Skeletal muscle tissue (tissue), 4 donors: ENCODE data around the gene NBL1. TPM values are rescaled to one million over a fixed set of nuclear protein-coding genes. Genes with fewer than 3 reads are reported as not detected.

ENCODE experiments used
- H3K27ac ChIP-seq: one replicate; pipeline ENCODE4 v1.7.0; 2013; ENCODE audit warnings: mild to moderate bottlenecking, low read depth, low read length, inconsistent platforms
- H3K27me3 ChIP-seq, 3 donors: one replicate each; pipeline ENCODE4 v1.7.0; 2013; ENCODE audit warnings: low read length in 3 of 3; ENCODE audit not compliant: control insufficient read depth in 3 of 3, insufficient read depth in 3 of 3
- H3K36me3 ChIP-seq, 3 donors: one replicate each; pipeline ENCODE4 v1.7.0; 2013; ENCODE audit warnings: low read length in 3 of 3; ENCODE audit not compliant: control insufficient read depth in 3 of 3, insufficient read depth in 3 of 3
- H3K4me1 ChIP-seq, 3 donors: one replicate each; pipeline ENCODE4 v1.7.0; 2013; ENCODE audit warnings: low read length in 3 of 3, mild to moderate bottlenecking in 3 of 3; ENCODE audit not compliant: control insufficient read depth in 3 of 3, insufficient read depth in 3 of 3
- H3K4me3 ChIP-seq, 3 donors: one replicate each; pipeline ENCODE4 v1.7.0; 2013; ENCODE audit warnings: low read length in 3 of 3
- H3K9ac ChIP-seq, 3 donors: one replicate each; pipeline ENCODE4 v1.7.0; 2013; ENCODE audit warnings: low read length in 3 of 3, mild to moderate bottlenecking in 3 of 3, moderate library complexity in 2 of 3, low read depth in 1 of 3
- H3K9me3 ChIP-seq, 3 donors: one replicate each; pipeline ENCODE4 v1.7.0; 2013; ENCODE audit warnings: low read length in 3 of 3; ENCODE audit not compliant: control insufficient read depth in 3 of 3
- total RNA-seq: library from RNA; depleted of rRNA; stranded (reverse); fragments of >200 nt; gene quantifications from one replicate; pipeline ENCODE4 v1.2.3, GENCODE V29; 2014
- donor health status: Osteomylitis.

Gene NBL1, protein sequence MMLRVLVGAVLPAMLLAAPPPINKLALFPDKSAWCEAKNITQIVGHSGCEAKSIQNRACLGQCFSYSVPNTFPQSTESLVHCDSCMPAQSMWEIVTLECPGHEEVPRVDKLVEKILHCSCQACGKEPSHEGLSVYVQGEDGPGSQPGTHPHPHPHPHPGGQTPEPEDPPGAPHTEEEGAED
- 23.5 TPM for total RNA-seq

DNA sequence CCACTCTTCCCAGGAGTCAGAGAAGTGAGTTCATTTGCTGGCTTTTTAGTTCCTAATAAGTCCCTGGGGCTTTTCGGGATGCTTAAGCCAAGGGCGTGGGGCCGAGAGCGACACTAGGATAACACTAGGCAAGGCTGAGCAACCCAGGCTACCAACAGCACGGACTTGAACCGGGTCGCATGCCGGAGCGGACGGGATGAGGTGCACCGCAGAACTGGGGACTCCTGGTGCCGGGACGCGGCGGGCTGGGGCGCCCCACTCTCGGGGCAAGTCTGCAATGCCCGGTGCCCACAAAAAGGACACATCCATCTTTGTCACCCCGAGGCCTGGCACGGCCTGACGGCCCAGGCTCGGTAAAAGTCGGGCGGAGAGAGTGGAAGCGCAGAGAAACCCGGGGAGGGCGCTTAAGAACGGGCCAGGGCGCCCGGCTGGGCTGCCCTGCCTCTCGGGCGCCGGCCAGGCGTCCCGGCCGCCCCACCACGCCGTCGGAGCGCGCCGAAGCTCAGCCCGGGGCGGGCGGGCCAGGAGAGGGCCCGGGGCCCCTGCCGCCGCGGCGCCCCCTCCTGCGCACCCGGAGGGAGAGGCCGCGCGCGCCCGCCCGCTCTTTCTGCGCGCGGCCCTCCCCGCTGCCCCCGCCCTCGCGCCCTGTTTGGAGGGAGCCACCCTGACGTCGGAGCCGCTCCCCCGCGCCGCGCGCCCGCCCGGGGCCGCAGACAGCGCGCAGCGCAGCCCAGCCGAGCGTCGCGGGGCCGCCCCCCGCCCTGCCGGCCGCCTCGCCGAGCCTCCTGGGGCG lies at the start of gene NBL1:
Gene NBL1, plus strand, starts transcription at position 710 of the 793 bp plus-strand sequence. CDS start 10,720 bp downstream, outside the sequence.
- Histone ChIP-seq H3K36me3 (no peaks in the 10 kb centered on the region), H3K9me3 (no peaks in the 10 kb centered on the region), H3K27me3 (peaks cover 15 to 27% (median 18%) of the 10 kb centered on the region in 3 donors), H3K27ac (peak within 1 kb of the TSS; percentile 87), H3K4me3 (peak within 1 kb of the TSS; percentile 77 to 80 (median 78)), H3K4me1 (peaks cover 23 to 30% (median 29%) of the 10 kb centered on the region in 3 donors), H3K9ac (peak within 1 kb of the TSS; percentile 78 to 83 (median 81))

DNA sequence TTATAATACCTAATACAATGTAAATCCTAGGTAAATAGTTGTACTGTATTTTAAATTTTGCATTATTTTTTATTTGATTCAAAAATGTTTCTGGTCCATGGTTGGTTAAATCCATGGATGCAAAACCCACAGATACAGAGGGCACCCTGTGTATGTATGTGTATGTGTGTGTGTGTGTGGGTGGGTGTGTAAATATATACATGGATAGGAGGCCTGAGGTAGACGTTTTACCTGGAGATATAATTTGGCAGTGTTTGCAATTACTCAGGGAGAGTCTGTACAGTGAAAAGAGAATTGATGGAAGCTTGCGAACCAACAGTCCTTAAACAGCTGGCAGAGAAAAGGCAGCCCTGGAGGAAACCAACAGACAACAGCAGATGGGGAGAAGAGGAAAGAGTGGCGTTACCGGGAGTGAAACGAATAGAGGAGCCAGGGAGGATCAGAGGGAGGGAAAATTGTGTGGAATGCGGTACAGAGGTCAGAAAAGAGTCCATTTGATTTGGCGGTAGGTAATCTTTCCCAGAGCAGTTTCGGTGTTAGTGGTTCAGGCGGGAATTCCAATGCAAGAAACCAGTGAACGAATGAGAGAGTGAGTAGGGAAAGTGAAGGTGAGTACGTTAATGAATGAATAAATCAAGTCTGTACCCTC lies 47.9 kb upstream of the NBL1 start:
- H3K27ac ChIP-seq, result peak overlapping the region; percentile 87
- H3K9me3 ChIP-seq, result no peaks in the 10 kb centered on the region
- peak overlapping the region; percentile 77 to 97 (median 93) for H3K4me3 ChIP-seq
- no peaks in the 10 kb centered on the region for H3K27me3 ChIP-seq
- peak overlapping the region; percentile 91 to 95 (median 94) for H3K9ac ChIP-seq
- peaks cover 0 to 3% (median 0%) of the 10 kb centered on the region in 3 donors for H3K36me3 ChIP-seq
- peaks cover 17 to 30% (median 18%) of the 10 kb centered on the region in 3 donors for H3K4me1 ChIP-seq

DNA sequence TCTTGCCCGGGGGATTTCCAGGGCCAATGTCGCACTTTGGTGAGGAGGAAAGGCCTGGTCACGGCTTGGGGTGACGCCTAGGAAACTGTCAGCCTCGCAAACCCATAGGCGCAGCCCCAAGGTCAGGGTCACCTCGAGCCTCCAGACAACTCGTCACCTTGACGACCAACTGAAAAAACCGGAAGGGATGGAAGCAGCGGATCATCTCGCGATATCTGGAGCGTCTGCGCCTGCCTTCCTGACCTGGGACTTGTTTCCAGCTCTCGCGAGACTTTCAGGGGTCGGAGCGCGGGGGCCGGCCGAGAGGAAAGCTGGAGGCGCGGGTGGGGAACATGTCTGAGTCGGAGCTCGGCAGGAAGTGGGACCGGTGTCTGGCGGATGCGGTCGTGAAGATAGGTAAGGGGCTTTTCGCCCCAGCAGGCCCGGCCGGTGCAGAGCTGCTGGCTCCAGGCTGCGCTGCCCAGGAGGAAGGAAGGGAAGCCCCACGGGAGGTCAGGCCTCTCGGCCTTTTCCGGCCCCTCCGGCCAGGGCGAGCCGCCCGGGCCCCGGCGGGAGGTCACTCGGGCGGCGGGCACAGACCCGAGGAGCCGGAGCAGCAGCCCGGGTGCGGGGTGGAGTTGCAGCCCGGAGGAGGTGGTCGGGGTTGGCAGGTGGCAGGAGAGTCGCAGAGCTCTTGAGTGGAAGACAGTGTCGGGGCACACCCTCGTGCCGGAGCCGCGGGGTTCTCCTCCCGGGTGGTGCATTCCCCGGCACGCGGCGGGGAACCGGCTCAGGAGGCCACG lies 47.2 kb upstream of the NBL1 start:
- Histone ChIP-seq H3K9ac (peak overlapping the region; percentile 91 to 95 (median 94)), H3K9me3 (no peaks in the 10 kb centered on the region), H3K4me1 (peaks cover 17 to 30% (median 18%) of the 10 kb centered on the region in 3 donors), H3K27ac (peak overlapping the region; percentile 87), H3K4me3 (peak overlapping the region; percentile 77 to 97 (median 93)), H3K27me3 (no peaks in the 10 kb centered on the region), H3K36me3 (peaks cover 0 to 3% (median 0%) of the 10 kb centered on the region in 3 donors)

DNA sequence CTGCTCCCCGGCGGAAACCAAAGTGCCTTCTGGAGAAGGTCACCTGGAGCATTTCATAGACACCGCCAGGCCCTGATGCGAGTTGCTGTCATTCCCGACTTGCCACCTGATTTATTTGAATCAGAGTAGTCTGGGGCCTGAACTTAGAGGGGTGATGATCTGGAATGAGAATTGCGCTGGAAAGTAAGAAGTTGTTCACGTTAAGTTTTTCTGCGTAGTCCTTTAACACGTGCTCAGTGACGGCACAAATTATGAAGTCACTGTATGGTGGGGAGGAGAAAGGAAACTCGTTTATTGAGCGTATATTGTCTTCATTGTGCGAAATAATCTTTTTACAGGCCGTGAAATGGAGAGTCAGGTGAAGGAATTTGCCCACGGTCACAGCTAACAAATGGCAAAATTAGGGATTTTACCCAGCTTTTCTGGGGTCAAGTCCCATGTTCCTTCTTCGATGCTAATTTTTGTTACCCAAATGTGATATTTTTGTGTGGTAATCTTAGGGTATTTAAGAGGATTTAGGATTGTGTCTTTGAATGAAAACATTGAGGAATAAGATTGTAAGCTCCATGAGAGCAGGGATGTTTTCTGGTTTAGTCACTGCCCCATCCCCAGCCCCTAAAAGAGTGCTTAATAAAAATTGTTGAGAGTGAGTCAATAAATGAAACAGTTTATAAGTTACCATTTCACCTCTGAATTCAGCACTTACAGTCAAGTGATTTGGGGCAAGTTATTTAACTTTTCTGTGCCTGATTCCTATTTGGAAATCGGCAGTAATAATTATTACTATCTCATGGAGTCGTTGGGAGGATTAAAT lies 46.4 kb upstream of the NBL1 start:
- H3K4me1 ChIP-seq, result peaks cover 17 to 30% (median 18%) of the 10 kb centered on the region in 3 donors
- H3K27me3 ChIP-seq, result no peaks in the 10 kb centered on the region
- H3K9me3 ChIP-seq, result no peaks in the 10 kb centered on the region
- H3K27ac ChIP-seq, result peak overlapping the region; percentile 87
- peak overlapping the region; percentile 91 to 95 (median 94) for H3K9ac ChIP-seq
- peaks cover 0 to 3% (median 0%) of the 10 kb centered on the region in 3 donors for H3K36me3 ChIP-seq
- H3K4me3 ChIP-seq, result peak overlapping the region; percentile 77 to 97 (median 93)

DNA sequence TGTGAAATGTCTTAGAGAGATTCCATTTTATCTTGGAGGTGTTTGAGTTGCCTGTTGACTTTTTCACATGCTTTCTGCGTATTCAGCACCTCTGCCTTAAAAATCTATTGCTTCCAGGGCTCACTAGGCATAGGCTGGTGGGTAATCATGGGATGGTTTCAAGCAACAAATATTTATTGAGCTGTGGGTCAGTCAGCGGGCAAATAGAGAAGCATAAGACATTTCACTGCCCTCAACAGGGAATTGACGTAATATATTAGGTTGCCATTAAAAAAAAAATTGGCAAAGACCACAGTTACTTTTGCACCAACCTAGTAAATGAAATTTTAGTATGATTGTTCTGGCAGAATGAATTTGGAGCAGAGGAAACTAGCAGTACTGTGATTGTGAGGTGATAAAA lies 44.3 kb upstream of the NBL1 start:
- Histone ChIP-seq H3K9me3 (no peaks in the 10 kb centered on the region), H3K4me1 (peaks cover 17 to 30% (median 18%) of the 10 kb centered on the region in 3 donors), H3K36me3 (peaks cover 0 to 3% (median 0%) of the 10 kb centered on the region in 3 donors), H3K9ac (no peak overlapping the region), H3K4me3 (no peak overlapping the region), H3K27ac (no peak overlapping the region), H3K27me3 (no peaks in the 10 kb centered on the region)

DNA sequence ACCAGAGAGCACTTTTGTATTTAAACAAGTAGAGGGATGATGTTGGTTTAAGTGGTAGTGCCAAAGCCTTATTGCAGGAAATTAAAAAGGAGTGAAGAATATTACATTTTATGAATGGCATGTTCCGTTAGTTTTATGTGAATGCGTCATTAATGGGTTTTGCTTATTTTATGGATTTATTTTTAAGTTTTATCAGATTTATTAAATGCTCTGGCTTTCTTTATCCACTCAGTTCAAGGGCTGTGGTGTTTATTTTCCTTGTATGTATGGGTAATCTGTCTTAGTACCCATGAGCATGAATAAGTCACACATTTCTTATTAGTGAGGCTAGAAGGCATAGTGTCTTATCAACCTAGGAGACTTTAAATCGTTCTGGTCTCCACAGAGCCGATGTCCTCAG lies 41.6 kb upstream of the NBL1 start:
- H3K9me3 ChIP-seq, result no peaks in the 10 kb centered on the region
- peaks cover 0 to 3% (median 0%) of the 10 kb centered on the region in 3 donors for H3K36me3 ChIP-seq
- H3K4me1 ChIP-seq, result peaks cover 22 to 31% (median 27%) of the 10 kb centered on the region in 3 donors
- no peak overlapping the region for H3K9ac ChIP-seq
- no peak overlapping the region for H3K4me3 ChIP-seq
- H3K27me3 ChIP-seq, result no peaks in the 10 kb centered on the region
- no peak overlapping the region for H3K27ac ChIP-seq

DNA sequence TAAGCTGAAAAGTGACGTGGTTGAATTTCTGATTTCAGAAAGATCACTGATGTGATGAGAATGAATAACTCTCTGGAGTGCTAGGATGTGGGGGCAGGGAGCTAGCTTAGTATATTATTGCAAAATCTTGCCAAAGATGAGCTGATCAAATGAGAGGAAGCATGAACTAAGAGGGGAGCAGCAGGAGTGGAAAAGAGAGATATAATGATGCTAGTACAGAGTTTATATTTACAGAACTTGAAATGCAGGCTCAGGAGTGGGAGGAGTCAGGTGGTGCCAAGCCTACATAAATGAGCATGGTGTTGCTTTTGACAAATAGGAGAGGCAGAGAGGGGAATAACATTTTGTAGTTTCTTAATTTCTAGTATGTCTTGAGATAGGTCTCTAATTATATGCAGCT lies 38.1 kb upstream of the NBL1 start:
- Histone ChIP-seq H3K9ac (no peak overlapping the region), H3K36me3 (peaks cover 0 to under 1% (median 0%) of the 10 kb centered on the region in 3 donors), H3K9me3 (no peaks in the 10 kb centered on the region), H3K27me3 (no peaks in the 10 kb centered on the region), H3K27ac (no peak overlapping the region), H3K4me1 (peaks cover 8 to 15% (median 13%) of the 10 kb centered on the region in 3 donors), H3K4me3 (no peak overlapping the region)

DNA sequence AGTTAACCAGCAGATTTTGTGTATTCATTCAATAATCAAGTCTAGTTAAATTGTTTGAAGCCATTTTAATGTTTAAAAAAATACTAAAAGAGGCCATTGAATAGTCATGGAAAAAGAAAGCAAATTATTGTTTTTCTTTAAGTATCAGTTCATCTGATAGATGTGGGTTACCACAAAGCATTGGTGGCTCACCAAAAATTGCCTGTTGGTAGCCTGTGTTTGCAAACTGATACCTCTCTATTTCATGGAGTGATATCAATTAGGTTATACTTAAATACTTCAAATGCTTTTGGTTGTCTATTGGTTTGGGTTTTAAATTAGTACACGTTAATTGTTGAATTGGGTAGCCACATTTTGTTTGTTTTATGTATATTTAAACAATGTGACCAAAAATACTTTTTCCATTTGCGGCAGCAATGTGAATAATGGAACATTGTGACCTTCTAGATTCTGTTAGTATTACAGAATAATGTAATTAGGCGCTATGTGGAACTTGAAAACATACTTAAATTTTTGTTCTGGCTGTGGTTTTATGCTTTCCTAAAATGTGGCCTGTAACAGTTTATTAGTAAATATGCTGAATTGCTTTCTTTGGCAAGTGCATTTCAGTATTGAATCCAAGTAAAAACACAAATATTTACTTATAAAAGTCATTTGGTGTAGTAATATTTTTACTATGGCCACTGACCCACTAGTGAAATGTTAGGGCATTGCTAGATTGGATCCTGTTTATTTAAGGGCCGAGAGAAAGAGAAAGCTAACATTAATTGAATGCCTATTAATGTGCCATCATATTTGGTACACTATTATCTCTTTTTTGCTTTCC lies 37.1 kb upstream of the NBL1 start:
- H3K4me1 ChIP-seq, result peaks cover 8 to 15% (median 13%) of the 10 kb centered on the region in 3 donors
- H3K9ac ChIP-seq, result no peak overlapping the region
- no peaks in the 10 kb centered on the region for H3K27me3 ChIP-seq
- no peak overlapping the region for H3K4me3 ChIP-seq
- no peak overlapping the region for H3K27ac ChIP-seq
- no peaks in the 10 kb centered on the region for H3K36me3 ChIP-seq
- H3K9me3 ChIP-seq, result no peaks in the 10 kb centered on the region
